ENCODE data around the gene NUDT1. TPM values are rescaled to one million over a fixed set of nuclear protein-coding genes. Genes with fewer than 3 reads are reported as not detected.

Gene NUDT1
- total and polyA plus RNA-seq, 2 experiments from 2014 or later = 54.5 to 163 TPM

GRCh38 chr7:2220954-2221353 is 21.1 kb upstream of the NUDT1 start:
- Histone ChIP-seq H3K79me2 (replicated peaks; ENCODE audit: insufficient read depth) (peaks cover 34% of the 10 kb centered on the region), H3K4me3 (no peak overlapping the region), H3K4me1 (ENCODE audit: insufficient read depth) (no peaks in the 10 kb centered on the region), H3F3A (replicated peaks; ENCODE audit: low read depth) (no peaks in the 10 kb centered on the region), H3K4me2 (no peak overlapping the region), H3K27me3 (ENCODE audit: insufficient read depth) (no peaks in the 10 kb centered on the region), H3K9me2 (ENCODE audit: insufficient read depth) (no peaks in the 10 kb centered on the region), H2AFZ (no peak overlapping the region), H3K36me3 (ENCODE audit: insufficient read depth) (peaks cover 12% of the 10 kb centered on the region; the same call in 1 of the 2 replicates), H4K20me1 (replicated peaks; ENCODE audit: insufficient read depth) (peaks cover 6% of the 10 kb centered on the region), H3K27ac (ENCODE audit: low read depth) (no peak overlapping the region)
- H3K9me3 Mint-ChIP-seq = no peaks in the 10 kb centered on the region
- no peaks in the 10 kb centered on the region for H3K4me1 Mint-ChIP-seq
- TF ChIP-seq ETS1 (IDR thresholded peaks at IDR 0.05) (no peak), CTCF (conservative IDR thresholded peaks at IDR 0.05; ENCODE audit: low read depth in 2 of 2) (no peak), ZNF462 (CRISPR knock-in tag; IDR thresholded peaks at IDR 0.05) (no peak), NANOG (IDR thresholded peaks at IDR 0.05; ENCODE audit: borderline replicate concordance) (no peak), CREB1 (CRISPR knock-in tag; IDR thresholded peaks at IDR 0.05; ENCODE audit: low read depth) (no peak), ZNF331 (CRISPR knock-in tag; IDR thresholded peaks at IDR 0.05; ENCODE audit: low read depth) (no peak), EZH2phosphoT487 (IDR thresholded peaks at IDR 0.05; ENCODE audit: unreplicated experiment) (no peak), REST (IDR thresholded peaks at IDR 0.05; ENCODE audit: unreplicated experiment) (no peak), EZH2 (IDR thresholded peaks at IDR 0.05; ENCODE audit: low read depth, unreplicated experiment) (no peak), POLR2AphosphoS5 (IDR thresholded peaks at IDR 0.05; ENCODE audit: low read depth) (no peak), JUNB (IDR thresholded peaks at IDR 0.05; ENCODE audit: unreplicated experiment) (no peak), STAT1 (IDR thresholded peaks at IDR 0.05; ENCODE audit: unreplicated experiment) (no peak), ZNF114 (CRISPR knock-in tag; IDR thresholded peaks at IDR 0.05) (no peak)
- peaks cover 8% of the 10 kb centered on the region for H3K27me3 Mint-ChIP-seq (ENCODE audit: insufficient read depth, low read depth, poor library complexity)
- no peak overlapping the region for H3K4me3 Mint-ChIP-seq
- DNase-seq (ENCODE audit: low spot score) = no peak
- ATAC-seq = no peak
- peaks cover 67% of the 10 kb centered on the region for H3K36me3 Mint-ChIP-seq (ENCODE audit: low read depth)
- no peak overlapping the region for H3K27ac Mint-ChIP-seq

Data from GM23338 (cell line).